Measurements from ENCODE around the gene MAML2. TPM values are rescaled to one million over a fixed set of nuclear protein-coding genes. Genes with fewer than 3 reads are reported as not detected.

The MAML2 gene
- total RNA-seq, 1 experiment from 2014 or later = 28.3 TPM

DNA sequence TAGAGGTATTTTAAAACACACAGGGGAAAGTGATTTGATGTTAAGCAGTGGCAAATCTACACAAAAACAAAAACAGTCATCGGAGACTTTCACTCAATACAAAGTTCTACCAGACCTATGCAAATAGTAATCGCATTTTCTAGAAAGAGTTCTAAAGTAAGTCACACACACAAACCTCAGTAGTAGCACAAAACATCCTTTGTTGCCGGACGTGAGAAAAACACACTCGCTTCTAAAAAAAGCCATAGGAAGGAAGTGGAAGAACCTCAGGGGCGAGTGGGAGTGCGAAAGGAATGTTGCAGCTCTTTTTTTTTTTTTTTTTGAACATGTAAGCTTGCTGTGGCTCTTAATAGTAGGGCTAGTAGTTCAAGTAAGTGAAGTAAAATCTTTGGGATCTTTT, 88.9 kb downstream of the MAML2 start:
- POLR2A ChIA-PET (ENCODE audit: unreplicated experiment) = no interaction called here
- no TSS peak for BruUV-seq (replicated peaks)
- no peaks in the 10 kb centered on the region; the same call in 1 of the 2 replicates for H3K9me3 ChIP-seq (ENCODE audit: insufficient read depth, low read depth)
- intact Hi-C loops (cut with micrococcal nuclease; ENCODE audit: unreplicated experiment) = no loop called here
- H4K20me1 ChIP-seq (ENCODE audit: insufficient read depth) = no peaks in the 10 kb centered on the region
- H3K79me2 ChIP-seq (ENCODE audit: low read depth) = peaks cover 94% of the 10 kb centered on the region
- peaks cover 24% of the 10 kb centered on the region for H3F3A ChIP-seq (ENCODE audit: insufficient read depth, low read depth)
- peaks cover 27% of the 10 kb centered on the region for H3K4me1 ChIP-seq (replicated peaks; ENCODE audit: insufficient read depth)
- H3K36me3 ChIP-seq (ENCODE audit: low read depth) = peaks cover 49% of the 10 kb centered on the region
- no peaks in the 10 kb centered on the region for H3K9me2 ChIP-seq (ENCODE audit: insufficient read depth)
- H3K27ac ChIP-seq = no peak overlapping the region
- H3K27me3 ChIP-seq (ENCODE audit: insufficient read depth, low read depth) = no peaks in the 10 kb centered on the region
- CTCF ChIA-PET = no interaction called here
- H3K4me3 ChIP-seq = no peak overlapping the region
- H2AFZ ChIP-seq = no peak overlapping the region
- H3K4me2 ChIP-seq = no peak overlapping the region
- TF ChIP-seq EZH2 (IDR thresholded peaks at IDR 0.05; ENCODE audit: low read depth) = no peak
- TF ChIP-seq, protein P1, sequence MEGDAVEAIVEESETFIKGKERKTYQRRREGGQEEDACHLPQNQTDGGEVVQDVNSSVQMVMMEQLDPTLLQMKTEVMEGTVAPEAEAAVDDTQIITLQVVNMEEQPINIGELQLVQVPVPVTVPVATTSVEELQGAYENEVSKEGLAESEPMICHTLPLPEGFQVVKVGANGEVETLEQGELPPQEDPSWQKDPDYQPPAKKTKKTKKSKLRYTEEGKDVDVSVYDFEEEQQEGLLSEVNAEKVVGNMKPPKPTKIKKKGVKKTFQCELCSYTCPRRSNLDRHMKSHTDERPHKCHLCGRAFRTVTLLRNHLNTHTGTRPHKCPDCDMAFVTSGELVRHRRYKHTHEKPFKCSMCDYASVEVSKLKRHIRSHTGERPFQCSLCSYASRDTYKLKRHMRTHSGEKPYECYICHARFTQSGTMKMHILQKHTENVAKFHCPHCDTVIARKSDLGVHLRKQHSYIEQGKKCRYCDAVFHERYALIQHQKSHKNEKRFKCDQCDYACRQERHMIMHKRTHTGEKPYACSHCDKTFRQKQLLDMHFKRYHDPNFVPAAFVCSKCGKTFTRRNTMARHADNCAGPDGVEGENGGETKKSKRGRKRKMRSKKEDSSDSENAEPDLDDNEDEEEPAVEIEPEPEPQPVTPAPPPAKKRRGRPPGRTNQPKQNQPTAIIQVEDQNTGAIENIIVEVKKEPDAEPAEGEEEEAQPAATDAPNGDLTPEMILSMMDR (conservative IDR thresholded peaks at IDR 0.05) = no peak
- DNase-seq = no peak

DNA sequence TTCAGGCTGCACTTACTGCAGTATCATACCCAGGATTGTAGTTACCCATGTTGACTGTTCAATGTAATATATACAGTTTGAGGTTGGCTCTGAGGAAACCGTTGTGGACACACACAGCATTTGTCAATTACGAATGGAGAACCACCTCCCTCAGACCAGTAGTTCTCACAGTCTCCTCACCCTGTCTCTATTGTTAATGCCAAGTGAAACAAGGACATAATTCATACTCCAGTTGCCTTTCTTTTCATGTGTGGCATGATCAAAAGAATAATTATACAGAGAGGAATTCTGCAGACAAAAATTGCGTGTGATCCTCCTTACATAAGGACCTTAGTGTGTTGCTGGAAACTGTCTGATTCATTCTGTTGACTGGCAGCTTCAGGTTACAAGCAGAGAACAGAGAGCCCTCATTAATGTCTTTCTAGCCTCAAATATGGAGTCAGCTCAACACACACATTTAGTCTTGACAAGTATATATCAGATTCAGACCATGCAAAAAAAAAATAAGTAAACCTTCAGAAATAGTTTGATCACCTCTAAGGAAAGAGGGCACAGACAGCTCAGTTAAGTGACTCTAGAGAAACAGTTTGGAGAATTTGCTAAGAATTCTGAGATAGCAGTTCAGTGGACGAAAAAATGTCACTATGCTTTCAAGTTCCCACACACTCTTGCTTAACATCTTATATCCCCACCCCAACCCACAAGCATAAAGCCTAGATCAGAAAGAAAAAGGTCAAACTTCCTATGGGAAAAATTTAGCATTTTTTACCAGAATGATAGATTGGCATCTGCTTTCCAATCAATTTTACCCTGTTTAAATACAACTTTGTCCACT, 96.1 kb downstream of the MAML2 start:
- Histone ChIP-seq H3K36me3 (ENCODE audit: low read depth) (peaks cover 12% of the 10 kb centered on the region), H3F3A (ENCODE audit: insufficient read depth, low read depth) (peaks cover 63% of the 10 kb centered on the region), H3K27me3 (ENCODE audit: insufficient read depth, low read depth) (no peaks in the 10 kb centered on the region), H4K20me1 (ENCODE audit: insufficient read depth) (no peaks in the 10 kb centered on the region), H3K79me2 (ENCODE audit: low read depth) (peaks cover 87% of the 10 kb centered on the region), H3K9me3 (ENCODE audit: insufficient read depth, low read depth) (no peaks in the 10 kb centered on the region; the same call in 1 of the 2 replicates), H2AFZ (no peak overlapping the region), H3K27ac (peak overlapping the region; percentile 51), H3K4me2 (no peak overlapping the region), H3K4me1 (replicated peaks; ENCODE audit: insufficient read depth) (peaks cover 42% of the 10 kb centered on the region), H3K4me3 (no peak overlapping the region), H3K9me2 (ENCODE audit: insufficient read depth) (no peaks in the 10 kb centered on the region)
- no peak for TF ChIP-seq EZH2 (IDR thresholded peaks at IDR 0.05; ENCODE audit: low read depth)
- TF ChIP-seq, protein P1 (conservative IDR thresholded peaks at IDR 0.05) = no peak
- CTCF ChIA-PET = no interaction called here
- peak in 1 of 2 experiments; percentile 64 for DNase-seq
- POLR2A ChIA-PET (ENCODE audit: unreplicated experiment) = interaction anchor here (0.7 kb wide), 2 partner anchors 14 to 65 kb away, joined by 4 to 6 read pairs; no protein-coding TSS in a partner anchor
- intact Hi-C loops (cut with micrococcal nuclease; ENCODE audit: unreplicated experiment) = loop anchor here (10.0 kb wide), 1 partner anchor 322 kb away; the partner anchor contains the start of gene MTMR2
- BruUV-seq (replicated peaks) = no TSS peak

DNA sequence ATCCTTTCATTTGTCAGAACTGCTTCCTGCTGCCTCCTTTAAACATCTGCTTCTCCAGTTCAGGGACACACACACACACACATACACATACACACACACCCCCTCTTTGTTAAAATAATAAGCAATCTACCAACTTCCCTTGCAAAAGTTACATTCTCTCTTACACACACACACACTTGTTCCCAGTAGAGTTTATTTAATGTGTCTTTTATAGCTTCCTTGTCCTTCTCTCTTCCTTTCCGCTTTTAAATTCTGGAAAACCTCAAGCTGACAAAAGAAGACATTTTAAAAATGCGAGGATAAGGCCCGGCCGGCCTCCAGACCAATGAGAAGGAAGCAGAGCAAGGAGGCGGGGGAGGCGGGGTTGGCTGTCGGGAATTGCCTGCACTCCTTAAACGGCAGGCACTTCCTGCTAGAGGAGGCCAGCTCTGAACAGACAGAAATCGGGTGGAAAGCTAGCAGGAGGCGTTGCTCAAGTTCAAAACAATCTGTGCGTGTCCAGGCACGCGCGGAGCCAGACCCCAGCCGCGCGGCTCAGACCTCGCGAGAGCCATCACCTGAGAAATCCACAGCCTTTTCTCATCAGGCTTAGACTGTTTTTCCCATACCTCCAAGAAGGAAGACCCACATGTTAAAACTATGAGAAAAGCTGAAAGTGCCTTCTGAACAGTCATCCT, 99.9 kb downstream of the MAML2 start:
- peaks cover 61% of the 10 kb centered on the region for H3K4me1 ChIP-seq (replicated peaks; ENCODE audit: insufficient read depth)
- peak overlapping the region; percentile 73 for H2AFZ ChIP-seq
- no TSS peak for BruUV-seq (replicated peaks)
- H3K9me3 ChIP-seq (ENCODE audit: insufficient read depth, low read depth) = no peaks in the 10 kb centered on the region
- H3K27me3 ChIP-seq (ENCODE audit: insufficient read depth, low read depth) = no peaks in the 10 kb centered on the region
- ChIA-PET POLR2A (ENCODE audit: unreplicated experiment) (interaction anchor here (0.6 to 1.3 kb wide), 11 partner anchors 16 to 459 kb away, joined by 3 to 21 read pairs (median 4); partner anchors contain the start of genes CEP57, JRKL and MAML2), CTCF (interaction anchor here (0.6 to 2.1 kb wide), 5 partner anchors 75 to 150 kb away, joined by 3 to 12 read pairs (median 5); partner anchors contain the start of gene MAML2)
- peak overlapping the region; percentile 87 for H3K4me2 ChIP-seq
- TF ChIP-seq EZH2 (IDR thresholded peaks at IDR 0.05; ENCODE audit: low read depth) = no peak
- TF ChIP-seq, protein P1 (conservative IDR thresholded peaks at IDR 0.05) = no peak
- peaks cover 88% of the 10 kb centered on the region for H3K79me2 ChIP-seq (ENCODE audit: low read depth)
- H4K20me1 ChIP-seq (ENCODE audit: insufficient read depth) = no peaks in the 10 kb centered on the region
- peaks cover 55% of the 10 kb centered on the region for H3F3A ChIP-seq (ENCODE audit: insufficient read depth, low read depth)
- intact Hi-C loops (cut with micrococcal nuclease; ENCODE audit: unreplicated experiment) = loop anchor here (1.0 to 10.0 kb wide), 9 partner anchors 14 to 318 kb away; partner anchors contain the start of genes JRKL, MAML2 and MTMR2
- H3K9me2 ChIP-seq (ENCODE audit: insufficient read depth) = no peaks in the 10 kb centered on the region
- peak overlapping the region; percentile 55 for H3K4me3 ChIP-seq
- DNase-seq = peak; percentile 91 to 97
- peak overlapping the region; percentile 94 for H3K27ac ChIP-seq
- peaks cover 13% of the 10 kb centered on the region; the same call in 1 of the 2 replicates for H3K36me3 ChIP-seq (ENCODE audit: low read depth)

All from PC-9 (cell line).